ENCODE data around the gene MICU1.

Gene MICU1

DNA sequence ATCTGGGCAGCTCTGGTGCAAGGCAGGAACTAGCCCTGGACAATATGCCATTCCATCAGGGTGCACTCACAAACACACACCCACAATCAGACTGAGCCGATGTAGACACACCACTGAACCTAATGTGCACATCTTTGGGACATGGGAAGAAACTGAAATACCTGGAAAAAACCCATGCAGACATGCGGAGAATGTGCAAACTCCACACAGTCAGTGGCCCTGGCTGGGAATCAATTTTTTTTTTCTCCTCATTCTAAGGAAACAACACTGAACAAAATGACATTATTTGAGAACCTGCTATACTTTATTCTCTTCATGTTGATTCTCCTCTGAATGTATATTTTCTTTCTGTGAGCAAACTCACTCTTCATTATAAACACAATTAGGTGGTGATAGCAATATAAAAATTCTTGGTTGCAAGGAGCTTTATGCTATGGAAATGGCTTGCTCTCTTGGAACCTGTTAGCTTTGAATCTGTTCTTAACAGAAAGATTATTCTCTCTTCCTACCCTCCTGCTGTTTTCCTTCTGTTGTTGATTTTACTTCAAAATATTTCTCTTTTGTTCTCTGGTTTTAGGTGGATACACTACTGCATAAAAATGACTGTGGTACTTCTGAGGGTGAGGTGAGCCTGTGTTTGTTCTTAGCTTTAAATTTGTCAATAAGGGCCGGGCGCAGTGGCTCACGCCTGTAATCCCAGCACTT is 33.0 kb upstream of the MICU1 start:
- TF ChIP-seq, protein P1, sequence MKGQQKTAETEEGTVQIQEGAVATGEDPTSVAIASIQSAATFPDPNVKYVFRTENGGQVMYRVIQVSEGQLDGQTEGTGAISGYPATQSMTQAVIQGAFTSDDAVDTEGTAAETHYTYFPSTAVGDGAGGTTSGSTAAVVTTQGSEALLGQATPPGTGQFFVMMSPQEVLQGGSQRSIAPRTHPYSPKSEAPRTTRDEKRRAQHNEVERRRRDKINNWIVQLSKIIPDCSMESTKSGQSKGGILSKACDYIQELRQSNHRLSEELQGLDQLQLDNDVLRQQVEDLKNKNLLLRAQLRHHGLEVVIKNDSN (IDR thresholded peaks at IDR 0.05) = no peak
- no peak for TF ChIP-seq CREB1 (IDR thresholded peaks at IDR 0.05; ENCODE audit: low read depth)
- TF ChIP-seq TEAD4 (IDR thresholded peaks at IDR 0.05) = peak; percentile 29; the same call in 1 of the 2 replicates
- TF ChIP-seq NFIC (IDR thresholded peaks at IDR 0.05) = peak; percentile 45; the same call in 1 of the 2 replicates
- TF ChIP-seq TAF1 (IDR thresholded peaks at IDR 0.05; ENCODE audit: low read depth) = no peak

DNA sequence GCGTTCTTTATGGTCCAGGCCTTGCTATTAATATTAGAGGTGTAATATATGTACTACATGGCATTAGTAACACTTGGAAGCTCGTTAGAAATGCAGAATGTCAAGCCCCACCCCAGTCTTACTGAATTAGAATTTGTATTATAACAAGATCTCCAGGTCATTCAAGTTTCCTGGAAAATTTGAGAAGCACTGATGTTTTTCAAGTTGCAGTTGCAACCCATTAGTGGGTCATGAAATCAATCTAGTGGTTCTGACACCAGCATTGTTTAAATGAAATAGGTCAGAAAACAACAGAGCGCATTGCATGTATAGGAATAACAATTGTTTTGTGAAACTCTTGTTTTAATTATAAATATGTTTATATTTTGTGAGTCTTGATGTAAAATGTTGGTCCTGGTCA is 28.8 kb upstream of the MICU1 start:
- TF ChIP-seq, protein P1 (IDR thresholded peaks at IDR 0.05) = no peak
- TF ChIP-seq, protein P2, sequence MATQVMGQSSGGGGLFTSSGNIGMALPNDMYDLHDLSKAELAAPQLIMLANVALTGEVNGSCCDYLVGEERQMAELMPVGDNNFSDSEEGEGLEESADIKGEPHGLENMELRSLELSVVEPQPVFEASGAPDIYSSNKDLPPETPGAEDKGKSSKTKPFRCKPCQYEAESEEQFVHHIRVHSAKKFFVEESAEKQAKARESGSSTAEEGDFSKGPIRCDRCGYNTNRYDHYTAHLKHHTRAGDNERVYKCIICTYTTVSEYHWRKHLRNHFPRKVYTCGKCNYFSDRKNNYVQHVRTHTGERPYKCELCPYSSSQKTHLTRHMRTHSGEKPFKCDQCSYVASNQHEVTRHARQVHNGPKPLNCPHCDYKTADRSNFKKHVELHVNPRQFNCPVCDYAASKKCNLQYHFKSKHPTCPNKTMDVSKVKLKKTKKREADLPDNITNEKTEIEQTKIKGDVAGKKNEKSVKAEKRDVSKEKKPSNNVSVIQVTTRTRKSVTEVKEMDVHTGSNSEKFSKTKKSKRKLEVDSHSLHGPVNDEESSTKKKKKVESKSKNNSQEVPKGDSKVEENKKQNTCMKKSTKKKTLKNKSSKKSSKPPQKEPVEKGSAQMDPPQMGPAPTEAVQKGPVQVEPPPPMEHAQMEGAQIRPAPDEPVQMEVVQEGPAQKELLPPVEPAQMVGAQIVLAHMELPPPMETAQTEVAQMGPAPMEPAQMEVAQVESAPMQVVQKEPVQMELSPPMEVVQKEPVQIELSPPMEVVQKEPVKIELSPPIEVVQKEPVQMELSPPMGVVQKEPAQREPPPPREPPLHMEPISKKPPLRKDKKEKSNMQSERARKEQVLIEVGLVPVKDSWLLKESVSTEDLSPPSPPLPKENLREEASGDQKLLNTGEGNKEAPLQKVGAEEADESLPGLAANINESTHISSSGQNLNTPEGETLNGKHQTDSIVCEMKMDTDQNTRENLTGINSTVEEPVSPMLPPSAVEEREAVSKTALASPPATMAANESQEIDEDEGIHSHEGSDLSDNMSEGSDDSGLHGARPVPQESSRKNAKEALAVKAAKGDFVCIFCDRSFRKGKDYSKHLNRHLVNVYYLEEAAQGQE (IDR thresholded peaks at IDR 0.05; ENCODE audit: low read depth) = no peak
- TF ChIP-seq ZBTB7A (IDR thresholded peaks at IDR 0.05; ENCODE audit: low read depth) = no peak
- TF ChIP-seq TAF1 (IDR thresholded peaks at IDR 0.05; ENCODE audit: low read depth) = no peak
- TF ChIP-seq EGR1 (IDR thresholded peaks at IDR 0.05) = no peak
- TF ChIP-seq FOXM1 (IDR thresholded peaks at IDR 0.05; ENCODE audit: borderline replicate concordance, low read depth) = peak; percentile 52; the same call in 1 of the 2 replicates
- peak; percentile 23; the same call in 1 of the 2 replicates for TF ChIP-seq TEAD4 (IDR thresholded peaks at IDR 0.05)
- TF ChIP-seq RAD21 (IDR thresholded peaks at IDR 0.05; ENCODE audit: low read depth) = no peak
- no peak for TF ChIP-seq NFIC (IDR thresholded peaks at IDR 0.05)
- no peak for TF ChIP-seq CREB1 (IDR thresholded peaks at IDR 0.05; ENCODE audit: low read depth)
- 0 out of 2 replicates have a peak, but pooled peaks have one; percentile 21 for TF ChIP-seq CEBPB (IDR thresholded peaks at IDR 0.05)
- no peak for TF ChIP-seq YY1 (IDR thresholded peaks at IDR 0.05; ENCODE audit: low read depth)
- no peak for TF ChIP-seq TCF12 (IDR thresholded peaks at IDR 0.05; ENCODE audit: low read depth)
- TF ChIP-seq, protein P3, sequence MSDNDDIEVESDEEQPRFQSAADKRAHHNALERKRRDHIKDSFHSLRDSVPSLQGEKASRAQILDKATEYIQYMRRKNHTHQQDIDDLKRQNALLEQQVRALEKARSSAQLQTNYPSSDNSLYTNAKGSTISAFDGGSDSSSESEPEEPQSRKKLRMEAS (IDR thresholded peaks at IDR 0.05) = peak; percentile 28; the same call in 1 of the 2 replicates
- TF ChIP-seq EP300 (IDR thresholded peaks at IDR 0.05; ENCODE audit: borderline replicate concordance) = peak; percentile 72; the same call in 1 of the 2 replicates

DNA sequence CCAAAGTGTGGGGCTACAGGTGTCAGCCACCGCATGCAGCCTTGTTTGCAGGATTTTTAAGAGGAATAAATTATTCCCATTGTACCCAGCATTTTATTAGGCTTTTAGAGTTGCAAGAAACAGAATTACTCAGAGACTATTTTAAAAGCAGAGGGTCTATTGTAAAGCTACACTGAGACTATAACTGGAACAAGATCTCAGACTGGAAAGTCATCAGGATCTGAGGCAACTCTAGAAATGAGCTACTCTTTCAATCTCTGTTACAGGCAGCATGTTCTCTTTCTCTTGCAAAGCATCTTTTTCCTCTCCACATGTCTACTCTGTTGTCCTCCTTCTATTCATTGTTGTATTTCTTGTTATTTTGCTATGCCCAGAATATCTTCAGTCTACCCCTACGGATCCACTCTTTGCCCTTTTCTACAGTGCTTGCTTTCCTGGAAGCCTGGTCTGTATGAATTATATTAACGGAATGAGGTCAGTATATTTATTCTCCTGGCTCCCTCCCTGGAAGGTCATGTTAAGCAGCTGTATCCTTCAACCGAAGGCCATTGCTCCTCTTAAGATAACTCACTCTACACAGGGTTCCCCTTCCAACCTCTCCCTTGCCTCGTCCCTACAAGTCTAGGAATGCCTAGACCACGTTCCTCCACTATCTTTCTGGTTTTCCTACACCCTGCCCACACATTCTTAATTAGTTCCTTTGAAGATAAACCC is 27.7 kb upstream of the MICU1 start:
- no peak for TF ChIP-seq EGR1 (IDR thresholded peaks at IDR 0.05)
- no peak for TF ChIP-seq EP300 (IDR thresholded peaks at IDR 0.05; ENCODE audit: borderline replicate concordance)

DNA sequence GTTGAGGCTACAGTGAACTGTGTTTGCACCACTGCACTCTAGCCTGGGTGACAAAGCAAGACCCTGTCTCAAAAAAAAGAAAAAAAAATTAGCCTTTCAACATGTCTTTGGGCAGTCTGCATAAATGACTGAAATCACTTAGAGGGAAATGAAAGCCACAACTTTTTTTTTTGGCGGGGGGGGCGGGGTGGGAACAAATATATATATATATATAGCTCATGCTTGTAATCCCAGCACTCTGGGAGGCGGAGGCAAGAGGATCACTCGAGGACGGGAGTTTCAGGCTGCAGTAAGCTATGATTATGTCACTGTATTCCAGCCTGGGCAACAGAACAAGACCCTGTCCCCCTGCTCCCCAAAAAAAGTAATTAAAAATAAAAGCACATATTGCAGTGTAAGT is 23.4 kb upstream of the MICU1 start:
- TF ChIP-seq TEAD4 (IDR thresholded peaks at IDR 0.05) = no peak
- TF ChIP-seq CEBPB (IDR thresholded peaks at IDR 0.05) = no peak
- no peak for TF ChIP-seq TAF1 (IDR thresholded peaks at IDR 0.05; ENCODE audit: low read depth)
- TF ChIP-seq ZBTB7A (IDR thresholded peaks at IDR 0.05; ENCODE audit: low read depth) = no peak
- no peak for TF ChIP-seq TCF12 (IDR thresholded peaks at IDR 0.05; ENCODE audit: low read depth)
- no peak for TF ChIP-seq NFIC (IDR thresholded peaks at IDR 0.05)

DNA sequence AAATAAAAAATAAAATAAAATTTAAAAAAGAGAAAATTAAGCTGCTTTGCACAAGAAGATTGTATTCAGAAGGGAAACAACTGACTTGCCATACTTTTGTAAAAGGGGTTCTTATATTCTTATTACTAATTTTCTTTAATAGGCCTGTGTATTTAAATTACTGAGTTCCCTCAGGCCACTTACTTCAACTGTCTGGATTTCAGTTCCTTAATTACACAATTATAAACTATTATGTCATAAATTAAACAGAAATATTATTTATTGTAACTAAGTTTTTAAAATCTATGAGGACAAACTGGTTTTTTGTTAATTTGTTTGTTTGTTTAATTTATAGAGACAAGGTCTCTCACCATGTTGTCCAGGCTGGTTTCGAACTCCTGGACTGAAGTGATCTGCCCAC is 22.4 kb upstream of the MICU1 start:
- no peak for TF ChIP-seq EGR1 (IDR thresholded peaks at IDR 0.05)
- no peak for TF ChIP-seq FOXM1 (IDR thresholded peaks at IDR 0.05; ENCODE audit: borderline replicate concordance, low read depth)
- no peak for TF ChIP-seq TAF1 (IDR thresholded peaks at IDR 0.05; ENCODE audit: low read depth)
- no peak for TF ChIP-seq TEAD4 (IDR thresholded peaks at IDR 0.05)
- TF ChIP-seq, protein P3 (IDR thresholded peaks at IDR 0.05) = no peak
- TF ChIP-seq, protein P1 (IDR thresholded peaks at IDR 0.05) = no peak

DNA sequence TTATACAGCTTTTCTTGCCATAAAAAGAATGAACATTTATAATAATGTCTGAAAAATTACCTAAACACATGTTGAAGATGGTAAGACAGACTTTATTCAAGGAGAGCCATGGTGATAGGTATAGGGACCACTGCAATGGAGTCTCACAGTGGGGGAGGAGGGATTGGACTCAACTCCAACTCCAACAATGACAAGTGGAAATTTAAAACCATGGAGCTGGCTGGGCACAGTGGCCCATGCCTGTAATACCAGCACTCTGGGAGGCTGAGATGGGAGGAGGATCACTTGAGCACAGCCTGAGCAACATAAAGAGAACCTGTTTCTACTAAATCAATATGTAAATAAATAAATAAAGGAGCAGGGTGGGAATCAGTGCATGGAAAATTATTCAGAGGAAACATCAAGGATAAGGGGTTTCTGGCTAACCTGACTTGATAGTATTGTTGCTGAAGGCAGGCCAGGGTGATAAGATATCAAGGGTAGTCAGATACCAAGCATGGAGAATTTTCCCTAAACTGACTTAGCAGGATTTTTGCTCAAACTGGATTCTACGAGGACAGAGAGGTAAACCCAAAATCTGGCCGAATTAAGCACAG is 19.5 kb upstream of the MICU1 start:
- TF ChIP-seq FOXM1 (IDR thresholded peaks at IDR 0.05; ENCODE audit: borderline replicate concordance, low read depth) (no peak), ZBTB7A (IDR thresholded peaks at IDR 0.05; ENCODE audit: low read depth) (no peak), CREB1 (IDR thresholded peaks at IDR 0.05; ENCODE audit: low read depth) (no peak), RAD21 (IDR thresholded peaks at IDR 0.05; ENCODE audit: low read depth) (no peak), TEAD4 (IDR thresholded peaks at IDR 0.05) (no peak), EGR1 (IDR thresholded peaks at IDR 0.05) (no peak), TAF1 (IDR thresholded peaks at IDR 0.05; ENCODE audit: low read depth) (no peak), YY1 (IDR thresholded peaks at IDR 0.05; ENCODE audit: low read depth) (no peak), TCF12 (IDR thresholded peaks at IDR 0.05; ENCODE audit: low read depth) (no peak), CEBPB (IDR thresholded peaks at IDR 0.05) (no peak), EP300 (IDR thresholded peaks at IDR 0.05; ENCODE audit: borderline replicate concordance) (no peak), NFIC (IDR thresholded peaks at IDR 0.05) (no peak)
- TF ChIP-seq, protein P3 (IDR thresholded peaks at IDR 0.05) = no peak
- TF ChIP-seq, protein P2 (IDR thresholded peaks at IDR 0.05; ENCODE audit: low read depth) = no peak
- TF ChIP-seq, protein P1 (IDR thresholded peaks at IDR 0.05) = no peak

Measured in Ishikawa (cell line).